IMR-90 (cell line): ENCODE data around the gene FAS. TPM values are rescaled to one million over a fixed set of nuclear protein-coding genes. Genes with fewer than 3 reads are reported as not detected.

ENCODE experiments used
- ATAC-seq: fragments of 200-7000 bp; cut with Tn5 transposase; 2 replicates; pipeline ENCODE4 v1.9.1; 2020; ENCODE audit warnings: low read depth, mild to moderate bottlenecking, moderate library complexity
- BruUV-seq: library from RNA; stranded (reverse); fragments of 400-500 nt; replicated peaks from 2 replicates; lab custom pipeline; 2021; lab: Mats Ljungman, UMichigan
- CTCF ChIA-PET: fragments of 300-600 bp; formaldehyde crosslinking; extraction: SDS; loops from one replicate; lab custom pipeline; 2021; ENCODE audit warnings: antibody characterized with exemption; lab: Yijun Ruan, JAX
- POLR2A ChIA-PET: fragments of 300-600 bp; sonication (Branson Sonifier 250); formaldehyde crosslinking; loops from one replicate; lab custom pipeline; 2022; ENCODE audit warnings: antibody characterized with exemption; ENCODE audit not compliant: unreplicated experiment; lab: Charles Lee
- DNase-seq: peaks from one replicate; pipeline ENCODE4 v3.0.0; 2013
- H2AFZ ChIP-seq: replicated peaks from 2 replicates; pipeline ENCODE3; 2013; ENCODE audit warnings: low read length, mild to moderate bottlenecking; ENCODE audit not compliant: poor library complexity
- H2AK5ac ChIP-seq: 2 replicates; pipeline ENCODE4 v1.6.1; 2013; ENCODE audit warnings: low read depth, low read length, inconsistent platforms
- H2AK9ac ChIP-seq: replicated peaks from 2 replicates; pipeline ENCODE3; 2013; ENCODE audit warnings: mild to moderate bottlenecking, low read depth, low read length, moderate library complexity; ENCODE audit not compliant: poor library complexity
- H2BK120ac ChIP-seq: 2 replicates; pipeline ENCODE4 v1.6.1; 2013; ENCODE audit warnings: low read depth, low read length, inconsistent platforms
- H2BK15ac ChIP-seq: 3 replicates; pipeline ENCODE4 v1.6.1; 2013; ENCODE audit warnings: low read depth, low read length, inconsistent platforms
- H2BK20ac ChIP-seq: 2 replicates; pipeline ENCODE4 v1.6.1; 2013; ENCODE audit warnings: low read depth, mild to moderate bottlenecking, inconsistent platforms, low read length, moderate library complexity
- H2BK5ac ChIP-seq: 2 replicates; pipeline ENCODE4 v1.6.1; 2013; ENCODE audit warnings: mild to moderate bottlenecking, low read depth, low read length, inconsistent platforms; ENCODE audit not compliant: poor library complexity, severe bottlenecking
- H3K14ac ChIP-seq: replicated peaks from 2 replicates; pipeline ENCODE4 v1.6.1; 2013; ENCODE audit warnings: low read depth, low read length, inconsistent platforms
- H3K18ac ChIP-seq: 2 replicates; pipeline ENCODE4 v1.6.1; 2013; ENCODE audit warnings: low read depth, low read length, control low read depth
- H3K23ac ChIP-seq: 2 replicates; pipeline ENCODE4 v1.6.1; 2013; ENCODE audit warnings: low read depth, low read length, inconsistent platforms
- H3K27ac ChIP-seq: 2 replicates; pipeline ENCODE4 v1.5.1; 2013; ENCODE audit warnings: mild to moderate bottlenecking, control low read depth, low read length; ENCODE audit not compliant: insufficient read depth
- H3K27me3 ChIP-seq: 2 replicates; pipeline ENCODE4 v1.6.1; 2013; ENCODE audit warnings: low read length; ENCODE audit not compliant: control insufficient read depth, insufficient read depth
- H3K36me3 ChIP-seq: 2 replicates; pipeline ENCODE4 v1.6.1; 2013; ENCODE audit warnings: low read length, mixed read lengths; ENCODE audit not compliant: control insufficient read depth, insufficient read depth
- H3K4ac ChIP-seq: 2 replicates; pipeline ENCODE4 v1.6.1; 2013; ENCODE audit warnings: low read depth, low read length, inconsistent platforms
- H3K4me1 ChIP-seq: 2 replicates; pipeline ENCODE4 v1.6.1; 2013; ENCODE audit warnings: low read length, mixed read lengths; ENCODE audit not compliant: control insufficient read depth, insufficient read depth
- H3K4me2 ChIP-seq: 2 replicates; pipeline ENCODE4 v1.6.1; 2013; ENCODE audit warnings: low read depth, mild to moderate bottlenecking, control low read depth, low read length, moderate library complexity
- H3K4me3 ChIP-seq: 2 replicates; pipeline ENCODE4 v1.5.1; 2013; ENCODE audit warnings: low read depth, mild to moderate bottlenecking, control low read depth, low read length, moderate library complexity; ENCODE audit not compliant: insufficient read depth
- H3K56ac ChIP-seq: 2 replicates; pipeline ENCODE4 v1.6.1; 2013; ENCODE audit warnings: low read length, inconsistent platforms; ENCODE audit not compliant: insufficient read depth; ENCODE audit errors: extremely low read depth
- H3K79me1 ChIP-seq, 2 experiments: 2 replicates each; pipeline ENCODE4 v1.6.1; 2013; ENCODE audit warnings: low read length in 2 of 2, inconsistent platforms in 1 of 2, low read depth in 1 of 2
- H3K9ac ChIP-seq: 2 replicates; pipeline ENCODE4 v1.6.1; 2013; ENCODE audit warnings: low read depth, low read length, control low read depth
- H3K9me1 ChIP-seq: 2 replicates; pipeline ENCODE4 v1.6.1; 2013; ENCODE audit warnings: low read length, inconsistent platforms; ENCODE audit not compliant: insufficient read depth
- H3K9me3 ChIP-seq: 2 replicates; pipeline ENCODE4 v1.6.1; 2013; ENCODE audit warnings: low read length; ENCODE audit not compliant: control insufficient read depth, insufficient read depth
- H4K20me1 ChIP-seq: 2 replicates; pipeline ENCODE4 v1.6.1; 2013; ENCODE audit warnings: low read length, inconsistent platforms; ENCODE audit not compliant: insufficient read depth
- H4K5ac ChIP-seq: 2 replicates; pipeline ENCODE4 v1.6.1; 2013; ENCODE audit warnings: mild to moderate bottlenecking, low read depth, low read length, control low read depth
- H4K8ac ChIP-seq, 2 experiments: 2 replicates each; pipeline ENCODE4 v1.6.1; 2013; ENCODE audit warnings: low read depth in 2 of 2, low read length in 2 of 2, control low read depth in 1 of 2, inconsistent platforms in 1 of 2
- H4K91ac ChIP-seq: 2 replicates; pipeline ENCODE4 v1.6.1; 2013; ENCODE audit warnings: low read depth, low read length, inconsistent platforms; ENCODE audit not compliant: insufficient read depth
- BHLHE40 ChIP-seq: fragments of 150-350 bp; IDR thresholded peaks from 2 replicates; pipeline ENCODE4 v1.6.1; 2016; ENCODE audit warnings: mild to moderate bottlenecking, low read depth, low read length
- CEBPB ChIP-seq: IDR thresholded peaks from 2 replicates; pipeline ENCODE4 v1.6.1; 2012; ENCODE audit warnings: low read depth, low read length, improper control_type of control experiment
- CHD1 ChIP-seq: IDR thresholded peaks from 2 replicates; pipeline ENCODE4 v1.6.1; 2012; ENCODE audit warnings: low read depth, low read length, improper control_type of control experiment
- ELK1 ChIP-seq: fragments of 150-350 bp; IDR thresholded peaks from 2 replicates; pipeline ENCODE4 v1.6.1; 2016; ENCODE audit warnings: low read depth, mild to moderate bottlenecking, low read length, moderate library complexity, borderline replicate concordance
- FOS ChIP-seq: fragments of 150-350 bp; IDR thresholded peaks from 2 replicates; pipeline ENCODE4 v1.6.1; 2016; ENCODE audit warnings: low read depth, low read length
- MAFK ChIP-seq: IDR thresholded peaks from 2 replicates; pipeline ENCODE4 v1.6.1; 2012; ENCODE audit warnings: low read depth, low read length, improper control_type of control experiment
- MXI1 ChIP-seq: IDR thresholded peaks from 2 replicates; pipeline ENCODE4 v1.6.1; 2012; ENCODE audit warnings: low read depth, mild to moderate bottlenecking, low read length, moderate library complexity, borderline replicate concordance
- POLR2A ChIP-seq: IDR thresholded peaks from 2 replicates; pipeline ENCODE4 v1.6.1; 2012; ENCODE audit warnings: mild to moderate bottlenecking, low read depth, low read length
- RAD21 ChIP-seq: IDR thresholded peaks from 2 replicates; pipeline ENCODE4 v1.6.1; 2012; ENCODE audit warnings: low read length, improper control_type of control experiment
- RFX5 ChIP-seq: IDR thresholded peaks from 2 replicates; pipeline ENCODE4 v1.8.0; 2012; ENCODE audit warnings: low read depth, mild to moderate bottlenecking, low read length, moderate library complexity
- SMC3 ChIP-seq: fragments of 150-350 bp; IDR thresholded peaks from 2 replicates; pipeline ENCODE4 v1.6.1; 2016; ENCODE audit warnings: low read depth, mild to moderate bottlenecking, antibody characterized with exemption, low read length, moderate library complexity
- WGBS, 2 experiments: methylation state at CpG; one replicate each; pipeline versions ENCODE4 v1.1.5 to v1.1.7; 2013; ENCODE audit warnings: missing lambda C conversion rate in 2 of 2; ENCODE audit not compliant: insufficient read length in 1 of 2; ENCODE audit errors: extremely low coverage in 2 of 2; 5-methylcytosine and 5-hydroxymethylcytosine counted together
- dilution Hi-C: fragments of 300-500 bp; cut with HindIII; formaldehyde crosslinking; loops from one replicate; pipeline ENCODE4 v1.14.3; 2018; ENCODE audit warnings: low sequenced_read_pairs; ENCODE audit not compliant: unreplicated experiment
- in situ Hi-C: fragments of 300-500 bp; cut with MboI; formaldehyde crosslinking; loops from 3 replicates; pipeline ENCODE4 v1.14.3; 2019; ENCODE audit warnings: low sequenced_read_pairs, inconsistent platforms, mixed read lengths
- intact Hi-C: fragments of 100-400 bp; cut with micrococcal nuclease; formaldehyde crosslinking; loops from 2 replicates; pipeline ENCODE4 v1.10.0; 2022
- polyA plus RNA-seq, 3 experiments: library from polyadenylated mRNA; depleted of rRNA; stranded (reverse); fragments of >200 nt; gene quantifications; 2 replicates each; pipeline ENCODE4 v1.2.3, GENCODE V29; 2012; ENCODE audit warnings: low replicate concordance in 1 of 3
- total RNA-seq: library from RNA; depleted of rRNA; stranded (reverse); fragments of >200 nt; gene quantifications from 2 replicates; pipeline ENCODE4 v1.2.3, GENCODE V29; 2012
- TF ChIP-seq, protein P1 (sequence below): conservative IDR thresholded peaks from 2 replicates; pipeline ENCODE4 v1.5.1; 2012; ENCODE audit warnings: mild to moderate bottlenecking, low read depth, low read length, improper control_type of control experiment
- TF ChIP-seq, protein P2 (sequence below): fragments of 150-350 bp; IDR thresholded peaks from 2 replicates; pipeline ENCODE4 v1.6.1; 2017; ENCODE audit warnings: mild to moderate bottlenecking, antibody characterized with exemption, low read length, low read depth

Gene FAS
- total and polyA plus RNA-seq, 2 of the 4 experiments (the other 2 are of a cell fraction), result 34.3 to 53.8 TPM

- ChIA-PET POLR2A (no interaction called here), CTCF (no interaction called here)
- Histone ChIP-seq H2AK9ac (no peak overlapping the region), H2BK5ac (peak overlapping the region; percentile 59), H3K4me3 (peak overlapping the region; percentile 53; the same call in 1 of the 2 replicates), H4K5ac (peak overlapping the region; percentile 45), H2AFZ (no peak overlapping the region), H2AK5ac (peak overlapping the region; percentile 72), H2BK20ac (peak overlapping the region; percentile 11; the same call in 1 of the 2 replicates), H3K27me3 (no peaks in the 10 kb centered on the region), H3K27ac (peak overlapping the region; percentile 69; the same call in 1 of the 2 replicates), H3K36me3 (no peaks in the 10 kb centered on the region), H4K91ac (peak overlapping the region; percentile 2; the same call in 1 of the 2 replicates), H2BK120ac (peak overlapping the region; percentile 62), H4K20me1 (no peaks in the 10 kb centered on the region), H3K4ac (peak overlapping the region; percentile 48; the same call in 1 of the 2 replicates), H3K4me1 (peaks cover 3% of the 10 kb centered on the region), H3K9me3 (no peaks in the 10 kb centered on the region), H3K79me1 (peaks cover 14 to 38% of the 10 kb centered on the region in 2 experiments), H2BK15ac (no peak overlapping the region; the same call in 2 of the 3 replicates), H3K9me1 (peaks cover 6% of the 10 kb centered on the region; the same call in 1 of the 2 replicates), H3K56ac (peak overlapping the region; percentile 66; the same call in 1 of the 2 replicates), H4K8ac (peak overlapping the region; percentile 4 to 51; a peak in 2 of 4 replicates), H3K9ac (peak overlapping the region; percentile 90; the same call in 1 of the 2 replicates), H3K23ac (no peak overlapping the region), H3K18ac (peak overlapping the region; percentile 74; the same call in 1 of the 2 replicates), H3K4me2 (peak overlapping the region; percentile 99), H3K14ac (peak overlapping the region; percentile 47; the same call in 1 of the 2 replicates)
- in situ Hi-C loops, result no loop called here
- dilution Hi-C loops, result no loop called here
- 41% methylated on average over 3 of the region's 7 CpGs; no CpG with 5 or more reads in 1 of the 2 experiments for WGBS, 2 experiments
- no TSS peak for BruUV-seq
- intact Hi-C loops, result no loop called here
- DNase-seq (peak; percentile 44), ATAC-seq (peak; percentile 42)
- TF ChIP-seq CEBPB (no peak), MXI1 (no peak), CHD1 (no peak), RAD21 (no peak), BHLHE40 (no peak), POLR2A (no peak), SMC3 (no peak), RFX5 (no peak), FOS (no peak), MAFK (no peak), ELK1 (no peak)
- TF ChIP-seq, protein P1, sequence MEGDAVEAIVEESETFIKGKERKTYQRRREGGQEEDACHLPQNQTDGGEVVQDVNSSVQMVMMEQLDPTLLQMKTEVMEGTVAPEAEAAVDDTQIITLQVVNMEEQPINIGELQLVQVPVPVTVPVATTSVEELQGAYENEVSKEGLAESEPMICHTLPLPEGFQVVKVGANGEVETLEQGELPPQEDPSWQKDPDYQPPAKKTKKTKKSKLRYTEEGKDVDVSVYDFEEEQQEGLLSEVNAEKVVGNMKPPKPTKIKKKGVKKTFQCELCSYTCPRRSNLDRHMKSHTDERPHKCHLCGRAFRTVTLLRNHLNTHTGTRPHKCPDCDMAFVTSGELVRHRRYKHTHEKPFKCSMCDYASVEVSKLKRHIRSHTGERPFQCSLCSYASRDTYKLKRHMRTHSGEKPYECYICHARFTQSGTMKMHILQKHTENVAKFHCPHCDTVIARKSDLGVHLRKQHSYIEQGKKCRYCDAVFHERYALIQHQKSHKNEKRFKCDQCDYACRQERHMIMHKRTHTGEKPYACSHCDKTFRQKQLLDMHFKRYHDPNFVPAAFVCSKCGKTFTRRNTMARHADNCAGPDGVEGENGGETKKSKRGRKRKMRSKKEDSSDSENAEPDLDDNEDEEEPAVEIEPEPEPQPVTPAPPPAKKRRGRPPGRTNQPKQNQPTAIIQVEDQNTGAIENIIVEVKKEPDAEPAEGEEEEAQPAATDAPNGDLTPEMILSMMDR, result no peak
- TF ChIP-seq, protein P2, sequence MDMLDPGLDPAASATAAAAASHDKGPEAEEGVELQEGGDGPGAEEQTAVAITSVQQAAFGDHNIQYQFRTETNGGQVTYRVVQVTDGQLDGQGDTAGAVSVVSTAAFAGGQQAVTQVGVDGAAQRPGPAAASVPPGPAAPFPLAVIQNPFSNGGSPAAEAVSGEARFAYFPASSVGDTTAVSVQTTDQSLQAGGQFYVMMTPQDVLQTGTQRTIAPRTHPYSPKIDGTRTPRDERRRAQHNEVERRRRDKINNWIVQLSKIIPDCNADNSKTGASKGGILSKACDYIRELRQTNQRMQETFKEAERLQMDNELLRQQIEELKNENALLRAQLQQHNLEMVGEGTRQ, result no peak
Observed at GRCh38 chr10:88974446-88975376, 15.9 kb upstream of the FAS start.
